ENCODE measurements around the gene ESRRB.
A peak's percentile ranks its signal among the peaks of the same experiment; 100 is the strongest.

The ESRRB gene

DNA sequence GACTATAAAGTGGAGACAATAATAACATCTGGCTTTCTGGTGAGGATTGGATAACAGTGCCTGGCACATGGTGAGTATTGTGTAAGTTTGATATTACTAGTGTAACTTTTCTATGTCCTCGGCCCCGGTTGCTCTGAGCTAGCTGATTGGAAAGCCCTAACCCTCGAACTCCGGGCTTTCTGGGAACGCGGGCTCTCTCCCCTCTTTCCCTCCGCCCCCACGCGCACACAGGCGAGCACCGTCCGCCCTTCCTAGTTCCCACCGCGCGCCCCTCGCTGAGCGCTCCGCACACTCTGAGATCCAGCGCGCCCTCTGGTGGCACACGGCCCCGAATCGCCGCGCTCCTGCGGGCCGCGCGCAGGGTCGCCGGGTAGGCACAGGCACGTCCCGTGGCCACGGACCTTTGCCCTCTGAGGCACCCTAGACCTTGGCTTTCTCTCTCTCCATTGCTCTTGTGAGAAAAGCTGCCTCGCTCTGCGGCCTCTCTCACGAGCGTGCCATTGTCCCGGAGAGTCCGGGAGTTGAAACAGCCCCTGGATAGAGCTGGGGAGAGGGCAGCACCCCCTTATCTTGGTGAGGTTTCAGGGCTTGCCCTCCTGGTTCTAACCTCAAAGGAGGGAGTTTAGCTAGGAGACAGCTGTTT is 23.2 kb upstream of the ESRRB start:
- DNase-seq (ENCODE audit: low read depth, low spot score) = peak; percentile 81

GRCh38 chr14:76354310-76354709 is 21.6 kb upstream of the ESRRB start:
- no peak for DNase-seq (ENCODE audit: low read depth, low spot score)

DNA sequence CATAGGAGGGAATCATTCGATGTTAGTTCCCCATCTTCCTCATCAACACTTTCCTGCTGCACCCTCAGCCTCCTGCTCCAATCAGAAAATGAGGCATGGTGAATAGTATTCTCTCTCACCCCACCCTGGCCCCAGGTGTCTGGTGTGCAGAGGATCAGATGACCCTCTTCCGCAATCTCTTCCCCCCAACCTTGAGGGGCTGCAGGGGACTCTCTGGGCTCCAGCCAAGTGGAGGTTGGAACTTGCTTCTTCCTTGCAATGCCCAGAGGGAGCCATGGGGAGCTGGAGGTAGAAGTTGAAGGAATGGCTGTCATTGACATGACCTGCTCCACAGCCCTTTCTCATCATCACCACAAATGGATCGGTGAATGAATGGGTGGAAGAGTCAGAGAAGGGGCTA is 20.2 kb upstream of the ESRRB start:
- DNase-seq (ENCODE audit: low read depth, low spot score) = no peak

GRCh38 chr14:76371066-76371465 is 4.9 kb upstream of the ESRRB start:
- no peak for DNase-seq (ENCODE audit: low read depth, low spot score)

DNA sequence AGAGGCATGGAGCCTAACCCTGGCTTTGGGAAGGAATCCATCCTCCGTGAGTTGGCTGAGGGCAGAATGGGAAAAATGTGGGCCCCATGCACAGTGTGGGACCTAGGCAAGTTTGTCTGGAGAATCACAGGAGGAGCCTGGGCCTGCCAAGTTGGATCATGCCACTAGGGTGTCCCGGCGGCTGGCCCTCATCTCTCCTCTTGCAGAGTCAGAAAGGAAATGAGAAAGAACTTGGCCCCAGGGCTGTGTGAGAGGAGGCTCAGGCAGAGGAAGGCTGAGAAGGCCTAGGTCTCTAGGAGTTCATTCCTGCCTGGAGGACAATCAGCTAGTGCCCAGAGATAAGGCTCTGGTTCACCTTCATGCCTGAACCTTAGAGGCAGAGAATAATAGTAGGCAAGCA is 2.5 kb upstream of the ESRRB start:
- peak; percentile 37 for DNase-seq (ENCODE audit: low read depth, low spot score)

- DNase-seq (ENCODE audit: low read depth, low spot score) = no peak
Observed at GRCh38 chr14:76375484-76375883, 453 bp upstream of the ESRRB start.

- no peak for DNase-seq (ENCODE audit: low read depth, low spot score)
Observed at GRCh38 chr14:76376409-76376877, 506 bp downstream of the ESRRB start.

DNA sequence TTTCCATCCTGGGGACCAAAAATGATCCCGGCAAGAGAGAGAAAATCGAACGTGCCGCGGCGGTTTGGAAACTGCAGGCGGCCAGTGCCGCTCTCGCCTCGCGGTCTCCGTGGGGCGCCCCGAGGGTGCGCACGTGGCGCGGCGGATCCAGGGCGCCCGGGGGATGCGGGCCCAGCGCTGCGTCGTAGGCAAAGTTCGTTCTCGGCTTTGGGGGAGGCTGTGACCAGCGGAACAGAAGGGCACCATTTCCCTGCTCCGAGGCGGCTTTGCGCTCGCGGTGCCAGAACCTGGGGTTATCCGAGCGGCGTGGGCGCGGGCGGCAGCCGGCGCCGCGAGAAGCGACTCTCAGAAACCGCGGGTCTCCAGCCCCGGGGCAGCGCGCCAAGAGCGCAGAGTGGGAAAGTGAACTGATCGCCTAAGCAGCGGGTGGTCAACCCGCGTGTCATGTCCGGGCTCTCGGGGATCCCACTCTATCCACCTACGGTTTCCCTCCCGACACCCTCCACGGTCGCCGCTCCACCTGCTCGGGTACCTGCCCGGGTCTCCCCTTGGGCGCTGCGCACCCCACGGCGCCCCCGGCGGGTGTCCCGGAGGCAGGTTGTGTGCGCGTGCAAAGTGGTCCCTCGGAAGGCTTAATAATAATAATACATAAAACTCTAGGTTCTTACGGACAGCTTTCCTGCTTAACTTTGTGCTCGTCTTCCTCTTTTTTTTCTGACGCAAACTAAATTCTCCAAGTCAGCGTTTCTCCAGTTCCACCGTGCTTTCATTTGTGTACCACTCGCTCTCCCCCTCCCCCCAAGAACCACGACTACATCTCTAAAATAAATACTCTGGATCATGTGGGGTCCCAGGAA is 1.2 kb downstream of the ESRRB start:
- DNase-seq (ENCODE audit: low read depth, low spot score) = no peak

DNA sequence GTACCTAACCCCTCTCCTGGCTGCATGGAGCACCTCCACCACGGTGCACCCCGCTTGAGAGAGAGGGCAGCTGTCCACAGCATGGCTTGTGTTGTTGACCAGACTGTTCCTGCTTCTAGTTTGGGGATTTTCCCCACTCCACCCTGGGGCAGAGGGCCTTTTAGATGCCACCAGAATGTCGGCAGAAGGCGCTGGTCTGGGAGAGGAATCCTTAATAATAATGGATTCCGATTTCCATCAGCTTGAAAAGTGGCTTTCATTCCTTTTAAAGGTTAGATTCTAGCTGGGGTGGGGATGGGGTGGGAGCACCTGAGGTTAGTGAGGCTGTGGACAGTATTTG is 1.8 kb downstream of the ESRRB start:
- no peak for DNase-seq (ENCODE audit: low read depth, low spot score)

- DNase-seq (ENCODE audit: low read depth, low spot score) = no peak
Observed at GRCh38 chr14:76380991-76381390, 5.1 kb downstream of the ESRRB start.

- no peak for DNase-seq (ENCODE audit: low read depth, low spot score)
Observed at GRCh38 chr14:76381817-76382494, 6.0 kb downstream of the ESRRB start.

DNA sequence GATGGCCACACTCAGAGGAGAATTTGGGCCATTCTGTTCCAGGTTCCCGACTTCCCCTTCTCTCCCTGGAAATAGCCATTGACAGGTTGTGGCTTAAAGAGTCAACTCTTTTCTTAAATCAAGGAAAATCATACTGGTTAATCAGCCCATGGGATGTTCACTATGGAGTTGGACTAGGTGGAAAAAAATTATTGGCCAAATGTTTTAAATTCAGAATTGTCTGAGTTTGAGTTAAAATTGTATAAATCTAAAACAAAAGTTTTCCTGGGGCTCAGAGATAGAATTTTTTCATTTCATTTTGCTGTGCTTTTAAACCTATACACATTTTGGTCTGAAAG is 6.5 kb downstream of the ESRRB start:
- DNase-seq (ENCODE audit: low read depth, low spot score) = no peak

GRCh38 chr14:76385435-76385834 is 9.5 kb downstream of the ESRRB start:
- DNase-seq (ENCODE audit: low read depth, low spot score) = no peak

- peak; percentile 82 for DNase-seq (ENCODE audit: low read depth, low spot score)
Observed at GRCh38 chr14:76386944-76387782, 11.2 kb downstream of the ESRRB start.

GRCh38 chr14:76389841-76390240 is 13.9 kb downstream of the ESRRB start:
- no peak for DNase-seq (ENCODE audit: low read depth, low spot score)

DNA sequence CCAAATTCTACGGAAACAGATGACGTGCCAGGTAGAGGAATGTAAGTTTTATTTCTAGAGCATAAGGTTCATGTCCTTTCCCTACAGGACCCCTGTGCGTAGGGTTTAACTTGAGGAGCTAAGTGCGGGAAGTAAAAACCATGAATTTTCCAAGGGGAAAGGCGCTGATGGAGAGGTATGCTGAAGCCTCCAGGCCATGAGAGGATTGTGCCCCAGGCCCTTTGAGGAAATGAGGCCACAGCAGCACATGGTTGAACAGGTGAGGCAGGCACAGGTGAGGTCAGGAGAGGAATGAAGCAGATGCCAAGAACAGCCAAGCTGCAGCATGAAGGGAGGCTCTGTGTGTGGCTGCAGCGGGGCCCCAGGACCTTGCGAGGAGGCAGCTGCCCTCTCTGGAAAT is 14.7 kb downstream of the ESRRB start:
- no peak for DNase-seq (ENCODE audit: low read depth, low spot score)

DNA sequence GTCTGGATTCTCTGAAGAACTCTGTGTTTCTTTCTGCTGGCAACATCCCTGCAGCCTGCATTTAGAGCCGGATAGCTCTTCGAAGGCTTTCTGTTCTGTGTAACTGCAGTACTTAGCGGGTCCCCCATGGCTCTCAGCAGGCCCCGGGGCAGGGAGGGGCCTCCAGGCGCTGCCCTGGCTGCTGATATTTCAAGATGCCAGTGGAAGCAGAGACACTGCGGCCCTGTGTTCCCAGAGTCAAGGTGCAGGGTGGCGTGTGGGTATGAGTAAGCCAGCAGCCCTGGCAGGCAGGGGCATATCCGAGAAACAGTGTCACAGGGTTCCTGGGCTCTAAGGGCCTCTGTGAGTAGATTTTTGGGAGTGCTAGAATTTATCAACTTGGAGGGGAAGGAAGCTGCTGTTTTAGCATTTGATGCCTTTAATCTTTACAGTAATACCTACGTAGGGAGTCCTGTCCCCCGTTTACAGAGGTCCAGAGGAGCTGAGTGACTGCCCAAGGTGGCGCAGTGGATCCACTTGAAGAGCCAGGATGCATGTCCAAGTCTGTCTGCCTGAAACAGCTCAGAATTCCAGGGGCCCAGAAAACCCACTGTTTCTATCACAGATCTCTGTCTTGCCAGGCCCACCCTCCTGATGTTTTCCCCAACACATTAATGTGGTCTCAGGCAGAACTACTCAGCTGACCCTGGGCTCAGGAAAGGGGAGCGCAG is 16.2 kb downstream of the ESRRB start:
- DNase-seq (ENCODE audit: low read depth, low spot score) = peak; percentile 34

- no peak for DNase-seq (ENCODE audit: low read depth, low spot score)
Observed at GRCh38 chr14:76394569-76394968, 18.6 kb downstream of the ESRRB start.

GRCh38 chr14:76395161-76395560 is 19.2 kb downstream of the ESRRB start:
- DNase-seq (ENCODE audit: low read depth, low spot score) = no peak

- DNase-seq (ENCODE audit: low read depth, low spot score) = no peak
Observed at GRCh38 chr14:76396714-76397187, 20.8 kb downstream of the ESRRB start.

GRCh38 chr14:76405627-76406026 is 29.7 kb downstream of the ESRRB start:
- DNase-seq (ENCODE audit: low read depth, low spot score) = no peak
